Glutamatergic neuron (in vitro differentiated cells): ENCODE results near the gene ZFYVE21. TPM values are rescaled to one million over a fixed set of nuclear protein-coding genes. Genes with fewer than 3 reads are reported as not detected.

Experiments used
- DNase-seq: peaks from one replicate; pipeline ENCODE4 v3.0.0; 2022
- H3K27ac Mint-ChIP-seq: one replicate; pipeline ENCODE4 v1.8.0; 2020; ENCODE audit warnings: mild to moderate bottlenecking, mixed read lengths, inconsistent platforms; ENCODE audit not compliant: unreplicated experiment
- H3K27me3 Mint-ChIP-seq: one replicate; pipeline ENCODE4 v1.8.0; 2020; ENCODE audit warnings: mild to moderate bottlenecking, moderate library complexity, mixed read lengths, inconsistent platforms; ENCODE audit not compliant: unreplicated experiment
- H3K36me3 Mint-ChIP-seq: one replicate; pipeline ENCODE4 v1.8.0; 2020; ENCODE audit warnings: mild to moderate bottlenecking, mixed read lengths, inconsistent platforms; ENCODE audit not compliant: unreplicated experiment
- H3K4me1 Mint-ChIP-seq: one replicate; pipeline ENCODE4 v1.8.0; 2020; ENCODE audit warnings: mild to moderate bottlenecking, low read depth, mixed read lengths, inconsistent platforms; ENCODE audit not compliant: unreplicated experiment
- H3K4me3 Mint-ChIP-seq: one replicate; pipeline ENCODE4 v1.8.0; 2020; ENCODE audit warnings: mild to moderate bottlenecking, mixed read lengths, inconsistent platforms; ENCODE audit not compliant: unreplicated experiment
- H3K9me3 Mint-ChIP-seq: one replicate; pipeline ENCODE4 v1.8.0; 2020; ENCODE audit warnings: mild to moderate bottlenecking, moderate library complexity, mixed read lengths, inconsistent platforms; ENCODE audit not compliant: unreplicated experiment
- CTCF ChIP-seq: fragments of 200-600 bp; sonication (generic); IDR thresholded peaks from one replicate; pipeline ENCODE4 v1.5.0; 2021; ENCODE audit not compliant: partially characterized antibody, unreplicated experiment
- total RNA-seq: library from RNA; stranded (reverse); fragmentation: NEBNext Ultra II Directional; extraction: Animal tissue kit (Norgen Biotek cat#: 25700); gene quantifications from one replicate; pipeline ENCODE4 v1.2.1, GENCODE V29; 2021; ENCODE audit not compliant: unreplicated experiment

Gene ZFYVE21
- total RNA-seq, 1 donor from 2014 or later: 49.1 TPM

GRCh38 chr14:103710771-103711377 is 4.7 kb upstream of the ZFYVE21 start:
- H3K27me3 Mint-ChIP-seq: peaks cover 41% of the 10 kb centered on the region
- TF ChIP-seq CTCF: no peak
- peaks cover 44% of the 10 kb centered on the region for H3K9me3 Mint-ChIP-seq
- no peaks in the 10 kb centered on the region for H3K36me3 Mint-ChIP-seq
- peaks cover 25% of the 10 kb centered on the region for H3K4me1 Mint-ChIP-seq
- DNase-seq: no peak
- H3K27ac Mint-ChIP-seq: peak overlapping the region; percentile 73
- H3K4me3 Mint-ChIP-seq: peak overlapping the region; percentile 15

- peaks cover 41% of the 10 kb centered on the region for H3K27me3 Mint-ChIP-seq
- no peak overlapping the region for H3K4me3 Mint-ChIP-seq
- peaks cover 23% of the 10 kb centered on the region for H3K4me1 Mint-ChIP-seq
- TF ChIP-seq CTCF: no peak
- H3K27ac Mint-ChIP-seq: peak overlapping the region; percentile 73
- peaks cover 44% of the 10 kb centered on the region for H3K9me3 Mint-ChIP-seq
- H3K36me3 Mint-ChIP-seq: peaks cover 1% of the 10 kb centered on the region
- DNase-seq: no peak
Measured at GRCh38 chr14:103711516-103712431, 3.8 kb upstream of the ZFYVE21 start.

DNA sequence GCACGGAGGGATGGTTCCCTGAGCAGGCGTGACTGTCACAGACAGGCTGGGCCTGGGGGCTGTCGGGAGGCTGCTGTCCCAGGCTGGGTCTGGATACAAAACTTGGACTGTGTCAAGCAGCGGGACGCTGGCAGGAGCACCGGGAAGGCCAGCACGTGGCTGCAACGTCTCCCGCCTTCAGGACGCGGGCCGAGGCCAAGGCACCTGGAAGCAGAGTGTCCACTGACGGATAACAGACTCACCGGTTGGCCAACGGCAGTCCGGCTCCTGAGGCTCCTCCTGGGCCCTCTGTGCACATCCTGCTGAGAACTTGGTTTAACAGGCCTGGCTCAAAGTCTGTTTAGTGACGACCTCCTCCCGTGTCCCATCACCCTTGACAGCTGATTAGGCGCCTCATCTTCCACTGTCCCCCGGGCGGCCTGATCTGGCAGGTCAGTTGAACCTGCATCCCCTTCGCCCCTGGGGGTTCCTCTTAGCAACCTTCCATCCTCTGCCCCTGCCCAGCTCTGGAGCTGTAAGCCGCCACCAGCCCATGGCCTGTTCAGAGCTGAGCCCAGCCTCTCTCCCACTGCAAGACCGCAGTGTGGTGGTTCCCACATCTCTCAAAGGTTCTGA is 2.9 kb upstream of the ZFYVE21 start:
- Mint-ChIP-seq H3K4me1 (peaks cover 30% of the 10 kb centered on the region), H3K27me3 (peaks cover 47% of the 10 kb centered on the region), H3K9me3 (peaks cover 48% of the 10 kb centered on the region), H3K36me3 (peaks cover 9% of the 10 kb centered on the region), H3K27ac (peak overlapping the region; percentile 81), H3K4me3 (peak overlapping the region; percentile 20)
- no peak for TF ChIP-seq CTCF
- DNase-seq: no peak

DNA sequence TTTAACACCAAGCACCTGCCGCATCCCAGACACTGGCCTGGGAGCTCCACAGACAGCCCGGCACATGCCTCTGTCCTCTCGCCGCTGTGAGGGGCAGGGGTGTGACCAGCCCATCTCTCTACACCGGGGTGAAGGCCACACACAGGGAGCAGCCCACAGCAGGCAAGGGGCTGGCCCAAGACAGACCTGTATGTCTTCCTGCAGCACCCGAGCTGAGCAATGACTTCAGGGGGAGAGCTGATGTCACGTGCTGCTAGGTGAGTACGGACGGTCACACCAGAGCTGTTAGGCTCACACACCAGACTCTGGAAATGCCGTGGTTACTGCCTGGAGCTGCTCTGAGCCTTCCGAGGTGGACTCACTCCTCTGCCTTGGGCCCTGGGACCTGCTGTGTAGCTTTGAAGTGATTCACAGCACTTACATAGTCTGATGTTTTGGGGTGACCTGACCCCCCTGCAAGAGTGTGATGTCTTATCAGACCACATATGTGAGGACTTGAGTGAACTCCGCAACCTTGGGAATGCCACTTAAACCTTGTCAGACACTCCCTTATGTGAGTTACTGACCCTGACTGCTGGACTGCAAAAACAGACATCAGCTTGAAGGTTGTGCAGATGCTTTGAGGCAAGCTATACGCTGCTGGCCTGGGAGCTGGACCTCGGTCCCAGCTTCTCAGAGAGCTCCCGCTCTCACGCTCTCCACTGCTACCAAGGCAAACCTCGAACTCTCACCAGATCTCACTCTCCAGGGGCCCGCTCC is 2.1 kb upstream of the ZFYVE21 start:
- peak overlapping the region; percentile 81 for H3K27ac Mint-ChIP-seq
- peaks cover 36% of the 10 kb centered on the region for H3K4me1 Mint-ChIP-seq
- no peak for TF ChIP-seq CTCF

More for the DNA sequence above, 2.1 kb upstream of the ZFYVE21 start:
- Mint-ChIP-seq H3K27me3 (peaks cover 43% of the 10 kb centered on the region), H3K4me3 (peak overlapping the region; percentile 49), H3K36me3 (peaks cover 9% of the 10 kb centered on the region), H3K9me3 (peaks cover 45% of the 10 kb centered on the region)
- DNase-seq: no peak
